ENCODE data around the gene SGPP2.

The SGPP2 gene, protein sequence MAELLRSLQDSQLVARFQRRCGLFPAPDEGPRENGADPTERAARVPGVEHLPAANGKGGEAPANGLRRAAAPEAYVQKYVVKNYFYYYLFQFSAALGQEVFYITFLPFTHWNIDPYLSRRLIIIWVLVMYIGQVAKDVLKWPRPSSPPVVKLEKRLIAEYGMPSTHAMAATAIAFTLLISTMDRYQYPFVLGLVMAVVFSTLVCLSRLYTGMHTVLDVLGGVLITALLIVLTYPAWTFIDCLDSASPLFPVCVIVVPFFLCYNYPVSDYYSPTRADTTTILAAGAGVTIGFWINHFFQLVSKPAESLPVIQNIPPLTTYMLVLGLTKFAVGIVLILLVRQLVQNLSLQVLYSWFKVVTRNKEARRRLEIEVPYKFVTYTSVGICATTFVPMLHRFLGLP

DNA sequence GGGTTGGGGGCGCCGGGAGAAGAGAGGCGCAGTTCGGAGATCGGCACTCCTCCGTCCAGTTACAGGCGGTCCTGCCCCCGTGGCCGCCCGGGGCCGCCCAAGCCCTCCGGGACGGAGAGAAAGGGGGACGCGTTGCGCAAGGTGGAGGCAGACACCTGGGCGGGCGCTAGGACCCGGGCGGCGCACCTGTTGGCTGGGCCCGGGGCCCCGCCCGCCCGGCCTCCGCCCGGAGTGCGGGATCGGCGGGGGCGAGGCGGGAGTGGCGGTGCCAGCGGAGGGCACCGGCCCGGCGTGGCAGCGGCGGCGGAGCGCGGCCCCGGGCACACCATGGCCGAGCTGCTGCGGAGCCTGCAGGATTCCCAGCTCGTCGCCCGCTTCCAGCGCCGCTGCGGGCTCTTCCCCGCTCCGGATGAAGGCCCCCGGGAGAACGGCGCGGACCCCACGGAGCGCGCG is at the start of gene SGPP2:
SGPP2 (plus strand) TSS at position 268 of the 453 bp plus-strand sequence; CDS start at position 328, 60 bp downstream.
- peak within 1 kb of the TSS; percentile 57 to 84 for H3K9ac ChIP-seq (ENCODE audit: low read depth in 1 of 2, low read length in 2 of 2)
- H3K9me3 ChIP-seq (ENCODE audit: control insufficient read depth in 1 of 2, low read length in 2 of 2), result no peaks in the 10 kb centered on the region
- no peaks in the 10 kb centered on the region for H3K36me3 ChIP-seq (ENCODE audit: control insufficient read depth in 1 of 2, insufficient read depth in 2 of 2, low read length in 2 of 2)
- peak within 1 kb of the TSS; percentile 79 for H3K27ac ChIP-seq (ENCODE audit: low read depth, low read length)
- peaks cover 11 to 25% of the 10 kb centered on the region in 2 donors for H3K4me1 ChIP-seq (ENCODE audit: control insufficient read depth in 1 of 2, insufficient read depth in 2 of 2, low read length in 2 of 2)
- peak within 1 kb of the TSS; percentile 78 to 86 for H3K4me3 ChIP-seq (ENCODE audit: low read depth in 1 of 2, low read length in 2 of 2)
- peaks cover 4 to 11% of the 10 kb centered on the region in 2 donors for H3K27me3 ChIP-seq (ENCODE audit: control insufficient read depth in 1 of 2, insufficient read depth in 2 of 2, low read length in 2 of 2)

DNA sequence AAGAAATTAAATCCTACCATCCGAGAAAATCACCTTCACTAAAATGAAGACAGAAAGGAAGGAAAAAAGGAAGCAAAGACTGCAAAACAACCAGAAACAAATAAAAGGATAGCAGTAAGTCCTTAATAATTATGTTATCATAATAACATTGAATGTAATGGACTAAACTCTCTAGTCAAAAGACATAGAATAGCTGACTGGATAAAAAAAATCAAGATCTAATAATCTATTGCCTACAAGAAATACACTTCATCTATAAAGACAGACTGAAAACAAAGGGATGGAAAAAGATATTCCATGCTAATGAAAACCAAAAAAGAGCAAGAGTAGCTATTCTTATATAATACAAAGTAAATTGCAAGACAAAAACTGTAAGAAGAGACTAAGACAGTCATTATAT is 48.5 kb upstream of the SGPP2 start:
- no peaks in the 10 kb centered on the region for H3K36me3 ChIP-seq (ENCODE audit: control insufficient read depth in 1 of 2, insufficient read depth in 2 of 2, low read length in 2 of 2)
- no peak overlapping the region for H3K4me3 ChIP-seq (ENCODE audit: low read depth in 1 of 2, low read length in 2 of 2)

DNA sequence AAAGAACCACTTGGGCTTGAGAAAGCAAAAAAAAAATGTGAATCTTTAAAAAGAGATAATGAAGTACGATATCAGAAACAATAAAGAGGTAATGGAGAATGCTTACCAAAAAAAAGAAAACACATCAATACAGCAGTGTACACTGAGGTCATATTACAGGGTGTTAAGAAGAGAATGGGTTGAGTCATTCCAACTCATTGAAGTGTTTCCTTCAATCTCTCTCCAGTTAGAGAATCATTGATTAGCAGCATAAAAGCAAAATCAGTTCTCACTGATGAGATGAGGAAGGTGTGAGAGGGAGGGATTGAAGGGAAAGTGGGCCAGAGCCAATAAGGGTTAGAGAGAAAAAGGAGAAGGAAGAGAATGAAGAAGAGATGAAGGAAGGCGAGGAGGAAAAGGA is 43.9 kb upstream of the SGPP2 start:
- Histone ChIP-seq H3K9ac (ENCODE audit: low read depth in 1 of 2, low read length in 2 of 2) (no peak overlapping the region), H3K27ac (ENCODE audit: low read depth, low read length) (no peak overlapping the region), H3K27me3 (ENCODE audit: control insufficient read depth in 1 of 2, insufficient read depth in 2 of 2, low read length in 2 of 2) (no peaks in the 10 kb centered on the region), H3K4me1 (ENCODE audit: control insufficient read depth in 1 of 2, insufficient read depth in 2 of 2, low read length in 2 of 2) (no peaks in the 10 kb centered on the region), H3K4me3 (ENCODE audit: low read depth in 1 of 2, low read length in 2 of 2) (no peak overlapping the region), H3K36me3 (ENCODE audit: control insufficient read depth in 1 of 2, insufficient read depth in 2 of 2, low read length in 2 of 2) (no peaks in the 10 kb centered on the region), H3K9me3 (ENCODE audit: control insufficient read depth in 1 of 2, low read length in 2 of 2) (no peaks in the 10 kb centered on the region)

More for the DNA sequence above, 48.5 kb upstream of the SGPP2 start:
- Histone ChIP-seq H3K9ac (ENCODE audit: low read depth in 1 of 2, low read length in 2 of 2) (no peak overlapping the region), H3K27ac (ENCODE audit: low read depth, low read length) (no peak overlapping the region), H3K4me1 (ENCODE audit: control insufficient read depth in 1 of 2, insufficient read depth in 2 of 2, low read length in 2 of 2) (no peaks in the 10 kb centered on the region), H3K9me3 (ENCODE audit: control insufficient read depth in 1 of 2, low read length in 2 of 2) (no peaks in the 10 kb centered on the region), H3K27me3 (ENCODE audit: control insufficient read depth in 1 of 2, insufficient read depth in 2 of 2, low read length in 2 of 2) (no peaks in the 10 kb centered on the region)

DNA sequence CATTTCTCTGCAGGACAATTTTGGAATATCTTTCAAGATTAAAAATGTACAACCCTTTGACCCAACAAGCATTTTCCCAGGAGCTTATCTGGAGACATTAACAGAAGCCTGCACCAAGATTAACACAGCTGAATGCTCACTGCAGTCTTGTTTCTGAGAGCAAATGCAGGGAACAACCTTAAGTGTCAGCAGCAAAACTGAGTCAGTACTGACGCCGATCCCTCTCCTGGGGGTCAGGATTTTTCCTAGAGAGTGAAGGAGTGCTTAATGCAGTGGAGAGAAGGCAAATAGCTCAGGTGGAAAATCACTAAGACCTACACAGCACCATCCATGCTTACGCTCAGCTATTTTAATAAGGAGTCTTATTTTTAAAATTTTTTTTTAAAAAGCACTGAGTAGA is 42.8 kb upstream of the SGPP2 start:
- no peaks in the 10 kb centered on the region for H3K36me3 ChIP-seq (ENCODE audit: control insufficient read depth in 1 of 2, insufficient read depth in 2 of 2, low read length in 2 of 2)
- no peak overlapping the region for H3K4me3 ChIP-seq (ENCODE audit: low read depth in 1 of 2, low read length in 2 of 2)
- no peaks in the 10 kb centered on the region for H3K9me3 ChIP-seq (ENCODE audit: control insufficient read depth in 1 of 2, low read length in 2 of 2)
- no peak overlapping the region for H3K27ac ChIP-seq (ENCODE audit: low read depth, low read length)
- no peaks in the 10 kb centered on the region for H3K4me1 ChIP-seq (ENCODE audit: control insufficient read depth in 1 of 2, insufficient read depth in 2 of 2, low read length in 2 of 2)
- H3K27me3 ChIP-seq (ENCODE audit: control insufficient read depth in 1 of 2, insufficient read depth in 2 of 2, low read length in 2 of 2), result no peaks in the 10 kb centered on the region
- no peak overlapping the region for H3K9ac ChIP-seq (ENCODE audit: low read depth in 1 of 2, low read length in 2 of 2)

DNA sequence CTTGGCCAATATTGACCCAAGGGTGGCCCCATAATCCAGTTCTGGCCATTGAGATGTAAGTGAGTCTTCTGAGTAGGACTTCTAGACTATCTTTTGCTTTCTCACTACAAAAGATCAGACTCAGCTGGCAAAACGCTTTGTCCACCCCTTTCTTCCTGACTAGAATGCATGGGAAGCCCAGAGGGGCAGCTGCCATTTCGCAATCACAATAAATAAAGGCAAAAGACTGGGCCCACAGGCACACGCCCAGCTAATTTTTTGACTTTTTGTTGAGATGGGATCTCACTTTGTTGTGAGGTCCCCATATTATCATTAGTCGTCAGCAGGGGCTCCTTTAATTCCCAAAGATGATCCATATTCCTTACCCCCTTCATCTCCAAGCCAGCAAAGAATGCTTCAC is 41.1 kb upstream of the SGPP2 start:
- H3K36me3 ChIP-seq (ENCODE audit: control insufficient read depth in 1 of 2, insufficient read depth in 2 of 2, low read length in 2 of 2), result no peaks in the 10 kb centered on the region
- no peak overlapping the region for H3K27ac ChIP-seq (ENCODE audit: low read depth, low read length)
- no peak overlapping the region for H3K9ac ChIP-seq (ENCODE audit: low read depth in 1 of 2, low read length in 2 of 2)
- no peaks in the 10 kb centered on the region for H3K27me3 ChIP-seq (ENCODE audit: control insufficient read depth in 1 of 2, insufficient read depth in 2 of 2, low read length in 2 of 2)
- H3K4me3 ChIP-seq (ENCODE audit: low read depth in 1 of 2, low read length in 2 of 2), result no peak overlapping the region
- no peaks in the 10 kb centered on the region for H3K4me1 ChIP-seq (ENCODE audit: control insufficient read depth in 1 of 2, insufficient read depth in 2 of 2, low read length in 2 of 2)
- no peaks in the 10 kb centered on the region for H3K9me3 ChIP-seq (ENCODE audit: control insufficient read depth in 1 of 2, low read length in 2 of 2)

DNA sequence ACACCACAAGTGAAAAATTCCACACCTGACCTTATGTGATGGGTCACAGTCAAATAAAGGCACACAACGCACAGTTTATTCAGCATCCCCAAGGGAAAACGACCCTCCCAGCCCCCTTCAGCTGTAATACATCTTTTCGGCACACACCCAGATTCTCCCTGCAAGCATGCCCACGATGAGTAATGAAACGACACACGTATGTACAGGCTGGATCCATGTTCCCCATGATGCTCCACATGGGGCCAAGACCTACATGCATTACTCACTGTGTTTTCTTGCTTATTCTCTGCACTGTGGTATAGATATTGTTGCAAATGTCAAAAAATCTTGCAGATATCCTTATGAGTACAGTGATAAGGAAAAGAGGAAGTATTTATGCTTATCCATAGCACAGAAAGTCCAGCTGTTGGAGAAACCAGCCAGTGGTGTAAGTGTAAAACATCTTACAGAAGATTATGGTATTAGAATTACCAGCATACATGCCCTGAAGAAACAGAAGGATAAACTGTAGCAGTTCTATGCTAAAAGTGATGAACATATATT is 32.5 kb upstream of the SGPP2 start:
- Histone ChIP-seq H3K27me3 (ENCODE audit: control insufficient read depth in 1 of 2, insufficient read depth in 2 of 2, low read length in 2 of 2) (no peaks in the 10 kb centered on the region), H3K4me1 (ENCODE audit: control insufficient read depth in 1 of 2, insufficient read depth in 2 of 2, low read length in 2 of 2) (no peaks in the 10 kb centered on the region), H3K9me3 (ENCODE audit: control insufficient read depth in 1 of 2, low read length in 2 of 2) (no peaks in the 10 kb centered on the region), H3K9ac (ENCODE audit: low read depth in 1 of 2, low read length in 2 of 2) (no peak overlapping the region), H3K27ac (ENCODE audit: low read depth, low read length) (no peak overlapping the region), H3K4me3 (ENCODE audit: low read depth in 1 of 2, low read length in 2 of 2) (no peak overlapping the region), H3K36me3 (ENCODE audit: control insufficient read depth in 1 of 2, insufficient read depth in 2 of 2, low read length in 2 of 2) (no peaks in the 10 kb centered on the region)

DNA sequence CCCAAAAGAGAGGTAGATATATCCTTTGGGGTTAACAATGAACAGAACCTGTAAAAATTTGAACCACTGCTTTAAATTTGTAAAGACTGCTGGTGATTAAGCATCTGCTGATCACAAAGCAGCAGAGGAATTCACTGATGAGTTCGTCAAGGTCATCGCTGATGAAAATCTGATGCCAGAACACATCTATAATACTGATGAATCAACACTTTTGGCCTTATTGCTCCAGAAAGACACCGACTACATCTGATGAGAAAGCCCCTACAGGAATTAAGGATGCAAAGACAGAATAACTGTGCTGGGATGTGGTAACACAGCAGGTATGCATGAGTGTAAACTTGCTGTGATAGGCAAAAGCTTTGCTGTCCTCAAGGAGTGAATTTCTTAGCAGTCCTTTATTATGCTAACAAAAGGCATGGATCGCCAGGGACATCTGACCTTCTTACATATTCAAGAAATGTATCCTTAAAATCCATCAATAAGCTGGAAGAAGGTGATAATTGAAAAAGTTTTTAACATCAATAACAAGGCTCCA is 30.5 kb upstream of the SGPP2 start:
- Histone ChIP-seq H3K27me3 (ENCODE audit: control insufficient read depth in 1 of 2, insufficient read depth in 2 of 2, low read length in 2 of 2) (no peaks in the 10 kb centered on the region), H3K4me3 (ENCODE audit: low read depth in 1 of 2, low read length in 2 of 2) (no peak overlapping the region), H3K36me3 (ENCODE audit: control insufficient read depth in 1 of 2, insufficient read depth in 2 of 2, low read length in 2 of 2) (no peaks in the 10 kb centered on the region), H3K27ac (ENCODE audit: low read depth, low read length) (no peak overlapping the region), H3K4me1 (ENCODE audit: control insufficient read depth in 1 of 2, insufficient read depth in 2 of 2, low read length in 2 of 2) (peaks cover 0 to under 1% of the 10 kb centered on the region in 2 donors), H3K9me3 (ENCODE audit: control insufficient read depth in 1 of 2, low read length in 2 of 2) (no peaks in the 10 kb centered on the region), H3K9ac (ENCODE audit: low read depth in 1 of 2, low read length in 2 of 2) (no peak overlapping the region)

DNA sequence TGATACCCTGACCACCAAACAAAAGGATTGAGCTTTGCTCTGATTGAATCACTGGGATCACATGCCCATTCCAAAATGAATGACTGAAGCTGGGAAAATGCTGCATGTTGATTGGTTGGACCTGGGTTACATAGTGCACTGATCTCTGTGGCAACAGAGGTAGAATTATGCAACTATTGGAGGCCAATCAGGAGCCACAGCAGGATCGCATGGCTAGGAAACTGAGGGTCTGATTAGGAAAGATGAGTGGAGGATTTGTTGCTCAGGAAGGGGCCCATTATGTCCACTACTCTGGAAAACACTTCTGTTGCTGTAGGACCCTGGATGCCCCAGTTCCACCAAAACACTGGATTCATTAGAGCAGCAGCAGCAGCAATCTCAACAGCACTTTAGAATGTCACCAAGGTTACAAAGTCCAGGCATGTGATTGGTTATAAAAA is 25.9 kb upstream of the SGPP2 start:
- Histone ChIP-seq H3K4me3 (ENCODE audit: low read depth in 1 of 2, low read length in 2 of 2) (no peak overlapping the region), H3K36me3 (ENCODE audit: control insufficient read depth in 1 of 2, insufficient read depth in 2 of 2, low read length in 2 of 2) (no peaks in the 10 kb centered on the region), H3K27ac (ENCODE audit: low read depth, low read length) (no peak overlapping the region), H3K4me1 (ENCODE audit: control insufficient read depth in 1 of 2, insufficient read depth in 2 of 2, low read length in 2 of 2) (peaks cover 0 to 8% of the 10 kb centered on the region in 2 donors), H3K9ac (ENCODE audit: low read depth in 1 of 2, low read length in 2 of 2) (no peak overlapping the region), H3K9me3 (ENCODE audit: control insufficient read depth in 1 of 2, low read length in 2 of 2) (no peaks in the 10 kb centered on the region), H3K27me3 (ENCODE audit: control insufficient read depth in 1 of 2, insufficient read depth in 2 of 2, low read length in 2 of 2) (no peaks in the 10 kb centered on the region)

DNA sequence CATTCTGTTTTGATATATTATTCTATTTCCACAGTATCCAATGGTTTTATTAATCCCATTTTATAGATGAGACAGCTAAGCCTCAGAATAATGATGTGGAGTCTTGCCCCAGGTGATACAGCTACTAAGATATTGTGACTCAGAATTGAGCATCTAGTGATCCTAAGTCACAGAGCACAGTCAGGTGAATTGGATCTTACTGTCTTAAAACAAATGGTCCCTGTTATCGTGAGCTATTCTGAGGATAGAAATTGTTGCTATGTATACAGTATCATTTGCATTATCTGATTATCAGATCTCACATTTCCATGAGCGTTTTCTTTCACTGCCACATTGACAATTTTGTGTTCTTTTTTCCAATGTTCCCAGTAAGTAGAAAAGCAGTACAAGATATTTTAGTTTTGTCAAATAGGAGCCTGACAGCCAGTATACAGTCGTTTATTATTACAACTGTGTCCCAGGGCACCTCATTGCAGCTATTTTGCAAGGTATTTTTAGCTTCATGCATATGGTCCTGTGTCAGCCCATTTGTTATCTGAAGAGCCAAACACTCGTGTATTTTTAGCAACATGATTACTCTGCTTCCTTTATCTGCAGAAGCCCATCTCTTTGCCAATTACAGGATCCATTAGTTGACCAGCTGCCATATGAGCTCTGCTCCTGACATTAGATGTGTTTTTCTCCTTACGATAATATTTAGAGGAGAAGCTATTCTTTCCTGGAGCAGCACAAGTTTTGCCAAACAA is 25.1 kb upstream of the SGPP2 start:
- Histone ChIP-seq H3K27ac (ENCODE audit: low read depth, low read length) (no peak overlapping the region), H3K9ac (ENCODE audit: low read depth in 1 of 2, low read length in 2 of 2) (no peak overlapping the region), H3K36me3 (ENCODE audit: control insufficient read depth in 1 of 2, insufficient read depth in 2 of 2, low read length in 2 of 2) (no peaks in the 10 kb centered on the region), H3K27me3 (ENCODE audit: control insufficient read depth in 1 of 2, insufficient read depth in 2 of 2, low read length in 2 of 2) (no peaks in the 10 kb centered on the region), H3K4me1 (ENCODE audit: control insufficient read depth in 1 of 2, insufficient read depth in 2 of 2, low read length in 2 of 2) (peaks cover 0 to 8% of the 10 kb centered on the region in 2 donors), H3K4me3 (ENCODE audit: low read depth in 1 of 2, low read length in 2 of 2) (no peak overlapping the region), H3K9me3 (ENCODE audit: control insufficient read depth in 1 of 2, low read length in 2 of 2) (no peaks in the 10 kb centered on the region)

All from duodenal mucosa (tissue), 2 donors.